ENCODE measurements around the gene MAMSTR.

MAMSTR gene

GRCh38 chr19:48669903-48670668 lies 49.4 kb downstream of the MAMSTR start:
- 0 out of 2 replicates have a peak, but pooled peaks cover 8% of the 10 kb centered on the region for H3K27me3 ChIP-seq (ENCODE audit: control insufficient read depth, insufficient read depth, low read length)
- no peak overlapping the region for H3K27ac ChIP-seq (ENCODE audit: low read depth, low read length)
- H3K9me3 ChIP-seq (ENCODE audit: control insufficient read depth, insufficient read depth, low read length), result no peaks in the 10 kb centered on the region
- peaks cover 20% of the 10 kb centered on the region for H3K4me1 ChIP-seq (ENCODE audit: control insufficient read depth, insufficient read depth, low read length)
- no peak overlapping the region for H3K9ac ChIP-seq (ENCODE audit: low read depth, low read length)
- no peak overlapping the region for H3K4me3 ChIP-seq (ENCODE audit: low read depth, low read length)
- no peaks in the 10 kb centered on the region for H3K36me3 ChIP-seq (ENCODE audit: control insufficient read depth, insufficient read depth, low read length)

GRCh38 chr19:48668761-48669160 lies 50.8 kb downstream of the MAMSTR start:
- Histone ChIP-seq H3K9me3 (ENCODE audit: control insufficient read depth, insufficient read depth, low read length) (no peaks in the 10 kb centered on the region), H3K9ac (ENCODE audit: low read depth, low read length) (no peak overlapping the region)

GRCh38 chr19:48668332-48668731 lies 51.2 kb downstream of the MAMSTR start:
- no peak overlapping the region for H3K9ac ChIP-seq (ENCODE audit: low read depth, low read length)
- H3K27ac ChIP-seq (ENCODE audit: low read depth, low read length), result no peak overlapping the region
- no peaks in the 10 kb centered on the region for H3K36me3 ChIP-seq (ENCODE audit: control insufficient read depth, insufficient read depth, low read length)
- H3K9me3 ChIP-seq (ENCODE audit: control insufficient read depth, insufficient read depth, low read length), result no peaks in the 10 kb centered on the region
- peaks cover 3% of the 10 kb centered on the region; the same call in 1 of the 2 replicates for H3K4me1 ChIP-seq (ENCODE audit: control insufficient read depth, insufficient read depth, low read length)
- no peaks in the 10 kb centered on the region for H3K27me3 ChIP-seq (ENCODE audit: control insufficient read depth, insufficient read depth, low read length)
- H3K4me3 ChIP-seq (ENCODE audit: low read depth, low read length), result no peak overlapping the region

More at GRCh38 chr19:48668761-48669160, 50.8 kb downstream of the MAMSTR start:
- Histone ChIP-seq H3K27ac (ENCODE audit: low read depth, low read length) (no peak overlapping the region), H3K4me3 (ENCODE audit: low read depth, low read length) (no peak overlapping the region), H3K27me3 (ENCODE audit: control insufficient read depth, insufficient read depth, low read length) (0 out of 2 replicates have a peak, but pooled peaks cover 3% of the 10 kb centered on the region), H3K4me1 (ENCODE audit: control insufficient read depth, insufficient read depth, low read length) (peaks cover 7% of the 10 kb centered on the region), H3K36me3 (ENCODE audit: control insufficient read depth, insufficient read depth, low read length) (no peaks in the 10 kb centered on the region)

GRCh38 chr19:48665786-48666185 lies 53.7 kb downstream of the MAMSTR start:
- H3K36me3 ChIP-seq (ENCODE audit: control insufficient read depth, insufficient read depth, low read length), result no peaks in the 10 kb centered on the region
- H3K27me3 ChIP-seq (ENCODE audit: control insufficient read depth, insufficient read depth, low read length), result no peaks in the 10 kb centered on the region
- H3K4me3 ChIP-seq (ENCODE audit: low read depth, low read length), result no peak overlapping the region
- H3K9ac ChIP-seq (ENCODE audit: low read depth, low read length), result no peak overlapping the region
- H3K4me1 ChIP-seq (ENCODE audit: control insufficient read depth, insufficient read depth, low read length), result no peaks in the 10 kb centered on the region
- peaks cover 2% of the 10 kb centered on the region; the same call in 1 of the 2 replicates for H3K9me3 ChIP-seq (ENCODE audit: control insufficient read depth, insufficient read depth, low read length)
- no peak overlapping the region for H3K27ac ChIP-seq (ENCODE audit: low read depth, low read length)

GRCh38 chr19:48664476-48664875 lies 55.0 kb downstream of the MAMSTR start:
- no peaks in the 10 kb centered on the region for H3K4me1 ChIP-seq (ENCODE audit: control insufficient read depth, insufficient read depth, low read length)
- no peak overlapping the region for H3K9ac ChIP-seq (ENCODE audit: low read depth, low read length)
- H3K27ac ChIP-seq (ENCODE audit: low read depth, low read length), result no peak overlapping the region
- H3K9me3 ChIP-seq (ENCODE audit: control insufficient read depth, insufficient read depth, low read length), result peaks cover 4% of the 10 kb centered on the region; the same call in 1 of the 2 replicates
- no peaks in the 10 kb centered on the region for H3K36me3 ChIP-seq (ENCODE audit: control insufficient read depth, insufficient read depth, low read length)
- no peaks in the 10 kb centered on the region for H3K27me3 ChIP-seq (ENCODE audit: control insufficient read depth, insufficient read depth, low read length)
- H3K4me3 ChIP-seq (ENCODE audit: low read depth, low read length), result no peak overlapping the region

- peaks cover 4% of the 10 kb centered on the region; the same call in 1 of the 2 replicates for H3K9me3 ChIP-seq (ENCODE audit: control insufficient read depth, insufficient read depth, low read length)
- no peaks in the 10 kb centered on the region for H3K4me1 ChIP-seq (ENCODE audit: control insufficient read depth, insufficient read depth, low read length)
- H3K27me3 ChIP-seq (ENCODE audit: control insufficient read depth, insufficient read depth, low read length), result no peaks in the 10 kb centered on the region
- no peaks in the 10 kb centered on the region for H3K36me3 ChIP-seq (ENCODE audit: control insufficient read depth, insufficient read depth, low read length)
- H3K4me3 ChIP-seq (ENCODE audit: low read depth, low read length), result no peak overlapping the region
- H3K9ac ChIP-seq (ENCODE audit: low read depth, low read length), result no peak overlapping the region
- H3K27ac ChIP-seq (ENCODE audit: low read depth, low read length), result no peak overlapping the region
Measured at GRCh38 chr19:48663667-48664066, 55.9 kb downstream of the MAMSTR start.
